Measurements from ENCODE around the gene PLEKHA8.

PLEKHA8 gene

DNA sequence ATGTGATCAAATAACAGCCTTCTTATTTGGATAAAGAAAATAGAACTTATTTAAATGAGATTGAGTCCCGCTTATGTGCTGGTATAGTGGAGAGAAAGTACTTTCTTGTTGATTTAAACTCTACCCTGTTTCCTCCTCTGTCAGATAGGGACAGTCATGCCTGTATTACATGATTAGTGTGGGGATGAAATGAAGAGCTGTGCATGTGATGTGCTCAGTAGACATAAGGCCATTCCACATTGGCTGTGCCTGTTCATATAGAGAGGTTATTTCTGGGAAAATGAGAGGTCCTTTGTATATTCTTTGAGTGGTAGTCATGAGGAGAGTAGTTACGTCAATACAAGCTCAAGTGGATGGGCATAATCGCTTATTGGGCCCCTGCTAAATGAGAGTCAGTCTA, 112.2 kb downstream of the PLEKHA8 start:
- DNase-seq (ENCODE audit: extremely low read depth in 1 of 2, low read depth in 1 of 2): no peak

DNA sequence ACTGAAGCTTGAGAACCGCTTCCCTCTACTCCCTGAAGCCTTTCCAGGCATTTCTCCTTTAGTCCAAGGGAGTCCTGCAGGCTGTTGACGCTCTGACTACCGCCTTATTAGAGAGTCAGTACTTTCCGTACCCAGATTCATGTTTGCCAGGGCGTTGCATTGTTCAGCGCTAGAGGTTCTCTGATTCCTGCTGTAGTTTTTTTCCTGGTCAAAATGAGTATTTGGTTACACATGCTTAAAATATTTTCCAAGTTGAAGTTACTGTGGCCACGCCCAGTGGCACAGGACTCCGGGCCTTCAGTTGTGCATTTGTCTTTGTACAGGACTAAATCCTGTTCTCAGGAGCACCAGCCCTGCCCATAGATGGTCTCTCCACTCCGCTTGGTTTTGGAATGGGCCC, 114.5 kb downstream of the PLEKHA8 start:
- DNase-seq (ENCODE audit: extremely low read depth in 1 of 2, low read depth in 1 of 2): no peak

DNA sequence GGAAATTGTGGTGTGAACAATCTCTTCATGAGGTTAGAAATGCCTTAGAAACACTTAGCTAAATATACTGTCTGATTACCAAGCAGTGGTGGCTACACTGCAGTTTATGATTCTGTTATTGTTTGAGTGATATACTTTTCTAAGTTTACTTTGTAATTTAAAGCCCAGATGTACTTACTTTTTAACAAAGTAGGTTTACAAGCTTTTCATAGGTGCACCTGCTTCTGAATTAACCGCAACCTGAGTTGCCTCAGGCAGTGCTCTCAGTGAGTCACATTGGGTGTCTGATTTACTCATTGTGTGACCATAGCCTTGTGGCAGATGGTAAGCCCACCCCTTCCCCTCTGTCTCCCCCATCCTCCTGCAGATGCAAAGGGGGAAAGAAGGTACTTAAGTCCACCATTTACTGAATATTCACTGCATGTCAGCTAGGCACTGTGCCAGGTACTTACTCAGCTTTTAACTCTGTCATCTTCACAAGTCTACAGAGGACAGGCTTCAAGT, 115.6 kb downstream of the PLEKHA8 start:
- DNase-seq (ENCODE audit: extremely low read depth in 1 of 2, low read depth in 1 of 2): no peak

DNA sequence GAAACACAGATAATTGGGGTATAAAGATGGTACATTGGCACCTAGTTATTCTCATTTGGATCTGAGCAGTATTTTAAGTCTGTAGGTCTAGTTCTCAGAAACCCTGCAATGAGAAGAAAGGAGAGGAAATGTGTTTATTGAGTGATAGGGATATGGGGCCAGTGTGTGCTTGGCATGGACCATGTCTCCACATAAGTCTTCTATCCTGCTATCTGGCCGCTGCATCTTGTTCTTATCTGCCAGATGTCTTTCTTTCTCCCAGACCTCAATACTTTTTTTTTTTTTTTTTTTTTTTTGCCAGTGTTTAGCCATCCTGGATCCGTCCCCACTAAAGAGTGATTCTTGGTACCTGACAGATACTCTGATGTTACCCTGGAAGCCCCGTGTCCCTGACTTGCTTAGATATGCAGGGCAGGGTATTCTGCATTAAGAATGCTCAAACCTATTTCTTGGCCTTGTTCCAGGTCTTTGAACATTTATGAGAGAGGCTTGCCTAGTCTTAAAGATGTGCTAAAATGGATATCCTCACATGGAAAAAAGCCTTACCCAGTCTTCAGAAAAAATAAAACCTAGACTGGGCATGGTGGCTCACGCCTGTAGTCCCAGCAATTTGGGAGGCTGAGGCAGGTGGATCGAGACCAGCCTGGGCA, 116.6 kb downstream of the PLEKHA8 start:
- no peak for DNase-seq (ENCODE audit: extremely low read depth in 1 of 2, low read depth in 1 of 2)

DNA sequence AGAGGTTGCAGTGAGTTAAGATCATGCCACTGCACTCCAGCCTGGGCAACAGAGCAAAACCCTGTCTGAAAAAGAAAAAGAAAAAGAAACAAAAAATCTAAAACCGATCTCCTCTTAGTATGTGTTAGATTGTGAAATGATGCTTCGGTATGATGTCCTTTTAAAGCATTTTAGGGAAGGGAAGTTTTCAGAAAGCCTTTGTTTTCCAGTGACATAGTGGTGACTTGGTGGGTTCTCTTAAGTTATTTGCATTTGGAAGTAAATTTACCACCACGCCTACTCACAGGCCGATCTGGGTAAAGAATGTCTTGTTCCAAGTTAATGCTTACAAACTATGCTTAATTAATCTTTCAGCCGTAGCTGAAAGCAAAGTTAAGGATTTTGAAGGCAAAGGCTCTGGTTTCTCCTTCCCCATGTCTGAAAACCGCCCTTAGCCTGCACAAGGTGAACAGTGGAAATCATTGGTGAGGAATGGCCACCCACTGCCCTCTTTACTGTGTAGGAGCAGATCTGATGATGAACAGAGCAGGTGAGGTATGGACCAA, 117.3 kb downstream of the PLEKHA8 start:
- no peak for DNase-seq (ENCODE audit: extremely low read depth in 1 of 2, low read depth in 1 of 2)

DNA sequence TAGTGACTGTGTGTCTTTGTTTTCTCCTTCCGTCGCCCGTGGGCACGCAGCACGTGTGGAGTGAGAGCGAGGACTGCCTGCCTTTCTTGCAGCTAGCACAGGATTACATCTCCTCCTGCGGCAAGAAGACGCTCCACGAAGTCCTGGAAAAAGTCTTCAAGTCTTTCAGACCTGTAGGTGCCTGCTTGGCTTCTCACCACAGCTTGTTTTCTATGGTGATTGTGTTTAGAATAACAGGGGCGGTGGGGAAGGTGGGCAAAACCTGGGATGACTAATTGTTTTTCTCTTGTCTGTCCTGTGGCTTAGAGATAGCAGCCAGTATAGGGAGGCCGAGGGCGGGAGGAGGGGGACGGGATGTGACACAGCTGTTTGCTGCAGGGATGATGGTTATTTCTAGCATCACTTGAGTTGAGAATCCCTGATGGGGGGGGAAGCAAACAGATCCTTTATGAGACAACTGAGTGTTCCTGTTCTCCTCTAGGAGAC, 118.0 kb downstream of the PLEKHA8 start:
- no peak for DNase-seq (ENCODE audit: extremely low read depth in 1 of 2, low read depth in 1 of 2)

DNA sequence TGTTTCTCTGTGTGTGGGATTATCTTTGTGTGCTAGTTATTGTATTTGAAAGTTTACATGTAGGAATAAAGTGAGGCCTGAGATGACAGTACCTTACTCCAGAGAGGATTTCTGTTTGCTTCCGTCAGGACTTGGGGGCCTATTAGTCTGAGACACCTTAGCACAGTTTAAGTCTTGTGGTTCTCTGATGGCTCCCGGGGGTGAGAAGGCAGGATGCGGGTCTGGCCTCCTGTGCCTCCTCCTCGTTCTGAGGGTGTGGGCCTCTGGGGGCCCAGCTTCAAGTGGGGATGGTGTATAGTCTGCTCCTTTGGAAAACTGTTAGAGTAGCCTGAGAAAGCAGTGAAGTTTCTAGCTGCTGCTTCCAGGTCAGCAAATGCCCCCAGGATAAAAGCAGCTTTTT, 119.0 kb downstream of the PLEKHA8 start:
- DNase-seq (ENCODE audit: extremely low read depth in 1 of 2, low read depth in 1 of 2): no peak

DNA sequence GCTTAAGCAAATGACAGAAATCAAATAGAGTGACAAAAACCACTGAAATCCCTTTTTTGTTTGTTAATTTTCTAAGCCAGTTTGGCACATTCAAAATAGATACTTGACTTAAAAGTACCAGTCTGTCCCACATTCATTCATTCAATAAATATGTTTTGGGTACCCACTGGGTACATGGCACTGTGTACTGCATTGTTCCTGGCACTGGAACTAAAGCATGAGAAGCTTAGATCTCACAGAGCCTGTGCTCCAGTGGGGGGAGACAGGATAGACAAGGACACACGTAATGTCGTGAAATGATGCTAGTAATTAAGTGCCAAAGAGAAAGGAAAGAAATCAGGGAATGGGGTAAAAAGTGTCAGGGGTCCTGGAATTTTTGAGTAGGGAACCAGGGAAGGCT, 119.6 kb downstream of the PLEKHA8 start:
- DNase-seq (ENCODE audit: extremely low read depth in 1 of 2, low read depth in 1 of 2): no peak

DNA sequence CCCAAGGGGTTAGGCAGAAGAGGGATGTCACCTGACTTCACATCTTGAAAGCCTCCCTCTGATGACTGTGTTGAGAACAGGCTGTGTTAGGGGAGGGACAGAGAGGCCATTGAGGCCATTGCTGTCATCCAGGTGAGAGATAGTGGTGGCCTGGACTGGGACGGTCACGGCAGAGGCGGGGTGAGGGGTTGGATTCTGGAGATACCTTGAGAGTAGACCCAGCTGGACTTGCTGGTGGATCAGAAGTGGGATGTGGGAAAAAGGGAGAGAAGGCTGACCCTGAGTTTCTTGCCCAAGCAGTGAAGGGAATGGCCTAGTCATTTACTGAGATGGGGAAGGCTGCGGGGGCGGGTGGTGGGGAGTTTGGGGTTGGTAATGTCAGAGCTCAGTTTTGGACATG, 120.2 kb downstream of the PLEKHA8 start:
- DNase-seq (ENCODE audit: extremely low read depth in 1 of 2, low read depth in 1 of 2): no peak

DNA sequence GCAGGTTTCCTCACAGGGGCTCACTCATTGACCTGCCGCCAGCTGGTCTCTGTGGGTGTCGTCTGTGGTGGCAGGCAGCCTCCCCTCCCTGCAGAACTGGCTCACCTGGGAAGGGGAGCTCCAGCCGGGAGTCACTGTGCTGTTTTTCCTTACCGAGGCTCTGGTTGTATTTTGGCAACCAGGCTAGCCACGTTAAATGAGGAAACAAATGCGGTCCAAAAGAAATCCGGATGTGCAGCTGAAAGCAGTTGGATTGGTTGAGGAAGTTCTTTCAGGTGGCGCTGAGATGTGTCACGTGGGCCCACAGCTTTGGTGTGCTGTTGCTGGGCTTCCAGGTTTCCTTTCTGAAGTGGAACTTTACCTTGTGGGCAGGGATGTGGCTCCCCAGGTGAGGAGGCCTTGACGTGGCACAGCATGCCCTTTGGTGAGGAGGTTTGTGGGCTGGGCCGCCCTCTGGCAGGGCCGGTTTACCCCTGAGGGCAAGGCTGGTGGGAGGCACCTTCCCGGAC, 120.8 kb downstream of the PLEKHA8 start:
- DNase-seq (ENCODE audit: extremely low read depth in 1 of 2, low read depth in 1 of 2): no peak

DNA sequence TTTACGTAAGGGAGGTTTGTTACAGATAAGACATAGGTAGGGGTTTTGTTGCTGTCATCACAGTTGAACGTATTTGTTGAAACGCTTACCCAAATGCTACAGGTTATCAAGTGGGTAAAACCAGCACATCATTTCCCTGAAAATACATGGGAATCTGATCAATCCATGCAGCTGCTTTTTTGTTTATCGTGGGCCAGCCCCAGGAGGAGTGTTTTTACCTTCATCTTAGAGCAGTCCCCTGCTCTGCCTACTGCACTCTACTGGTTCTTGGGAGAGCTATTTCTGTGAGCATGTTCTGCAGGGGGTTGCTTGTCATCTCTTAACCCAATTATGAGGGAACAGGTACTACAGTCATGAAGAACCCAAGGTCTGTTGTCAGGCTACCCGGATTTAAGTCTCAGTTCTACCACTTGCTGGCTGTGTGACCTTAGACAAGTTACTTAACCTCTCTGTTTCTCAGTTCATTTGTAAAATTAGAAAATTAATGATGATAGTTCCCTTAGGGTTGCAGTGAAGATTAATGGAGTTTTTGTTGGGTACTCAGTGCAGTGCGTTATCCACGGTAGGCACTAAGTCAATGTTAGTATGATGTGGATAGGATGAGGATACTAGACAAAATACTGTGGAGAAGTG, 121.5 kb downstream of the PLEKHA8 start:
- no peak for DNase-seq (ENCODE audit: extremely low read depth in 1 of 2, low read depth in 1 of 2)

DNA sequence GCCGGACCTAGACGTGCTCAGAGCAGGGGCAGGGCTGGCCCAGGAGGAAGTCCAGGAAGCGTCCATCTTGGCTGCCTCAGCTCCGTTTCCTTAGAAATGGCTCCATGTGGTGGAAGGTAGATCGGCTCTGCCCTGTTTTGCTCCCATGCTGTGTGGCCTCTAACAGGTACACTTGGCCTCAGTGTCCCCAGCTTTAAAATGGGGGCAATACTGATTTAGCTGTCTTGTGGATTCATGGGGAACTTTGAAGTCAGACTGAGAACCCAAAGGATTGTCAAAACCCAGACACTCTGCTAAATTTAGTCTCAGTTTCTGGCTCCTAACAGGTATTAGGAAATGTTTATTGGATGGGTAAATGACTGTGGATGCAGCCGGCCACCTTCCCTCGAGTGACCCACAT, 122.5 kb downstream of the PLEKHA8 start:
- DNase-seq (ENCODE audit: extremely low read depth in 1 of 2, low read depth in 1 of 2): no peak

DNA sequence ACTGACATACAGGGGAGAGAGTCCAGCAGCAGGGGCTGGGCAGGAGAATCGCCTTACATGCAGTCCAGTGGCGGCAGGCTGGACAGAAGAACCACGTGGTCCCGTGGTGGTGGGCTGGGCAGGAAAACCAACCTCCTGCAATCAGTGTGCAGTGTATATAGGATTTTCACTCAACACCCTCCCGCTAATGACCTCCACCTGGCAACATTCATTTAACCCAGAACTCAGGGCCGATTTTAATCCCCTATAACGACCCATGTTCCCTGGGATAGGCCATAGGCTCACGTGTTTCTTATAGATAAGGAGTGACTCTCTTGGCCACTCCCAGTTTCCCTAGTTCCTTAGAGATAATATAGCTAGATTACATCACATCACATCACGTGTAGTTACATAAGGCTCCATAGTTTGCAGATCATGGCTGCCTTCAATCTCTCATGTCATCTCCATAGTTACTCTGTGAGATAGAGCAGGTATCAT, 125.9 kb downstream of the PLEKHA8 start:
- no peak for DNase-seq (ENCODE audit: extremely low read depth in 1 of 2, low read depth in 1 of 2)

DNA sequence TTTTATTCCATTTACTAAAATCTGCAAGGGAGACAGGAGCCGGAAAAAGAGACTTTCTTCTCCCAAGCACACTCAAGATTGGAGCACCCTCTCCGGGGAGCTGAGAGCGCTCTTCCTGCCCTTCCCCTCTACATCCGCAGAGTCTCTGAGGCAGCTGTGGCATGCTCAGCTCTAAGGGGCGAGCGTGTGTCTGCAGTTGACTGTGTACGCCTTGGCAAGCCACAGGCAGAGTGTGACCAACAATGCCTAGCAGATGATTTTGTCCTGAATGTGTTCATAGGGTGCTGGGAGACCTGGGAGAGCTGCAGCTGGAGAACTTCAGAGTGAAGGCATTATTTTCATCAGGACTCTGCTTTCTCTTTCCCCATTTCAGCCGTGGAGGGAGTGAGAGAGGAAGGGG, 127.3 kb downstream of the PLEKHA8 start:
- no peak for DNase-seq (ENCODE audit: extremely low read depth in 1 of 2, low read depth in 1 of 2)

DNA sequence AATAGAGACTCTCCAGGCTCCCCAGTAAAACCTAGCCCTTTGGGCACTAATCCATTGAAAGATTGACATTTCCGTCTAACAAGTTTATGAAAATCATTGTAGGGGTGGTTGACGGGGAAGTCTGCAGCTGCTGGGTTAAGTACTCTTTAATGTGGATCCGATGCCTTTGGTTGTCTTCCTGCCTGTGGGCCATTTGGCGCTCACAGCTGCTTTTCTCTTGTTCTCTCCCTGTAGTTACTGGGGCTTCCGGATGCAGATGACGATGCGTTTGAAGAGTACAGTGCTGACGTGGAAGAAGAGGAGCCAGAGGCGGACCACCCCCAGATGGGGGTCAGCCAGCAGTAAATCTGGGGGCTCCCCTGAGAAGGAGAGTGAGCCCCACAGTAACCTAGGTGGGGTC, 129.0 kb downstream of the PLEKHA8 start:
- DNase-seq (ENCODE audit: extremely low read depth in 1 of 2, low read depth in 1 of 2): no peak

DNA sequence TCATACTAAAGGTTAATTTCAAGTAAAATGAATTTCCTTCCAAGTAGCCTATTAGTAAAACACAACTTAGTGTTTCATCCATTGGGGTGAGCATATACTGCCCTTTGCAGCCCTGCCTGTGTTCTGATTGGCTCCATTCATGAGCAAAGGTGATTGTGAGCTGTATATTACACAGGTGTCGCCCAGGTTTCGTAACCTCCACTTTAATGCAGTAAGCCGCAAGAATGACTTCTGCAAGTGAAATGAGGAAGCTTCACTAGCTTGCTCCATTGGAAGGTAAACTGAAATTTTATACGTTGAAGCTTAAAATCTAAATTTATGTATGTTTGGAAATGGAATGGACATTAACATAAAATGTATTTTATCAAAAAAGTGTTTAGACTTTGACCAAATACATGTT, 131.0 kb downstream of the PLEKHA8 start:
- DNase-seq (ENCODE audit: extremely low read depth in 1 of 2, low read depth in 1 of 2): no peak

DNA sequence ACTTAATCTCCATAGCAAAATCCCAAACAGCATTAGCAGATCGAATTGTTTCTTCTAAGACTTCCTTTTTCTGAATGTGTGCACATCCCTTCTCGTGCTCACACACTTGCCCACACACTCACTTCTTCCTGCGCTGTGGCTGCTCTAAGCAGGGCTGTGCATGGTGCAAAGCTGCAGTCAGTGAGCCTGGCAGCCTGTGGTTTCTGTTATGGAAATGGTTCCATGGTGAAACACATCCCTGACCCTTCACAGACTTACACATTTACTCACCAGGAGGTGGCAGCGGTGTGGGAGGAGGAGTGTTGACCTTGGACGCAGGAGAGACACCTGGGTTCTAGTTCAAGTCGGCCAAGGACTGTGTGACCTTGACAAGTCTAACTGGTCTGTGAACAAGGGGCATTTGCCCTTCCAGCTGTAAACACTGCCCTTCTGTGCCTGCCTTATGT, 131.5 kb downstream of the PLEKHA8 start:
- no peak for DNase-seq (ENCODE audit: extremely low read depth in 1 of 2, low read depth in 1 of 2)

DNA sequence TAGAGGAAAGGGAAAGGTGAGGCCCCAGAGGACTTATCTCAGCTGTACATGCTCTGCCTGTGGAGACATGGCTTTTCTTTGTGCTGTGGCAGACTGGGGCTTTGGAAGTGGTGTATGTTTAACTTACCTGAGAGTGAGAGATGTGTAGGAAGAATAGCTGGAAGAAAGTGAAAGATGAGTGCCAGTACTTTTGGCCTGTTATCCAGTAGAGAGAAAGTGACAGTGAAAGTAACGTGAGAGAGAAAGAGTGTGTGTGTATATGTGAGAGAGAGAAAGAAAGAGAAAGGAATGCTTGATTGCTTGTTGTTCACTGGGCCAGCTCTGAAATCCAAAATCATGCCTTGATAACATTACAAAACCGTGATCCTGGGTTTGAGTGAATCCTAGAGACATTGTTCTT, 132.1 kb downstream of the PLEKHA8 start:
- no peak for DNase-seq (ENCODE audit: extremely low read depth in 1 of 2, low read depth in 1 of 2)

DNA sequence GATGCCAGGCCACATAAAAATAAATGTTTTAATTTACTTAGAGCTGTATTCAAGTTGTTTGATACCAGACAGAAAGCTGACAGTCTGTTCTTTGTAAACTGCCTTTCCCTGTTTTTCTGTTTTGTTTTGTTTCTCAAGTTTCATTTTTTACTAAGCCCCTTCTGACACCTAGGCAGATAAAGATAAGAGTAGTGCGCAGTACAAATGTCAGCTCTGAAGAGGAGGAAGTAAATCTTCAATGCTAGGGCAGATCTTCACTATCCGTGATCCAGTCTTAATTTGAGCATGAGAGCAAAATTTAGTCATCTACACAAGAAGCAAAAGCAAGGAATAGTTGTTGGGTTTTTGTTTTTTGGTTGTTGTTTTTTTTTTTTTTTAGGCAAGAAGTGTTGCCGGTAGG, 133.9 kb downstream of the PLEKHA8 start:
- DNase-seq (ENCODE audit: extremely low read depth in 1 of 2, low read depth in 1 of 2): no peak

DNA sequence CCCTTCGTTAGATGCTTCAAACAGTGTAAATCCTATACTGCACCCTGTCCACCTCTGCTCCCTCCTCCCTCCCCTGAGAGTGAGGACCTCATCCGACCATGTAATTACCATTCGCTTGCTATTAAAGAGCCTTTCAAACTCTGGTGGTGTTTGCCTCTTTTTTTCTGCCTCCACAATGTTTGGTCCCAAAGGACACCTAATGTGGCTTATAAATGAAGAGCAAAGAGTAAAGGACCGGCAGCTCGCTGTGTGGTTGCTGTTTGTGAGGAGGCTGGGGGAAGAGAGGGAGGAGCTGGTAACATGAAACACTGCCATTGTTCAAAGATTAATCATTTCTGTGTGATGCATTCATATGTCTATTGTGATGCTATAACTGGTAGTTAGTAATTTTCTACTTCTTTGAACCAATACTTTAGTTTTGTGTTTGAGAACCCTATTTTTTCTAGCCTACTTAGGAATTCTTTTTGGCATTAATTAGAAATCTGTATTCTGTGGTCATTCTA, 134.5 kb downstream of the PLEKHA8 start:
- DNase-seq (ENCODE audit: extremely low read depth in 1 of 2, low read depth in 1 of 2): no peak

DNA sequence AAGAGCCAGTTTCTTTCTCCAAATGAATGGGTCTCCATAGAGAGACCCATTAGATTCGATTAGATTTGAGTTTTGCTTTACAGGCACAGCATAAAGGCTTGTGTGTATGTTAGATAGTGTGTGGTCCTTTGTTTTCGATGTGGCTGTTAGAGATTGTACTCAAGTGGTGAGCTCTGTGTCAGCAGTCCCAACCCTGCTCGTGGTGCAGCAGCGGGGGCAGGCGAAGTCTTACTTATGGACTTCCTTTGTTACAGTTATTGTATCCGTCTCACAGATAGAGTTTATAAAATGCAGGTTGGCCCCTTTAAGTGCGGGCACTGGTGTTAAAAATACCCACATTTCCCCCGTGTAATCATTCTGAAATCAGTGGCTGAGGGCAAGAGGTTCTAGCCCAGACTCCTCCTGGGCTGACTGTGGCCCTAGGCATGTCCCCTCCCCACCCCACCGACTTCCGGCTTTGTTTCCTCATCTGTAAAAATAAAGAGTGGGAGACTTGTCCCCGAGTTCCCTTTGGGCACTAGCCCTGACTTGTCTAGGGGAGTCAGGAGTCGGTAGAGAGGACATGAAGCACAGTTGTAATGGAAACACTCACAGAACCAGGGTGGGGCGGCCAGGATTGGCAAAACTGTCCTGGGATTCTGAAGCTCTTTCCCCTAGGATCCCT, 135.2 kb downstream of the PLEKHA8 start:
- no peak for DNase-seq (ENCODE audit: extremely low read depth in 1 of 2, low read depth in 1 of 2)
